NCI-H2029 treated with DMSO at 0.1 percent for 48 hours (cell line): ENCODE data around the gene USP54.
"Not testable (repeated sequence)": the region's sequence is repeated elsewhere in the genome, so short reads cannot be mapped to it uniquely, and the experiment has no call there.

Experiments used
- DNase-seq: peaks from one replicate; lab custom pipeline; 2025; lab: John Stamatoyannopoulos, UW

USP54 gene

DNA sequence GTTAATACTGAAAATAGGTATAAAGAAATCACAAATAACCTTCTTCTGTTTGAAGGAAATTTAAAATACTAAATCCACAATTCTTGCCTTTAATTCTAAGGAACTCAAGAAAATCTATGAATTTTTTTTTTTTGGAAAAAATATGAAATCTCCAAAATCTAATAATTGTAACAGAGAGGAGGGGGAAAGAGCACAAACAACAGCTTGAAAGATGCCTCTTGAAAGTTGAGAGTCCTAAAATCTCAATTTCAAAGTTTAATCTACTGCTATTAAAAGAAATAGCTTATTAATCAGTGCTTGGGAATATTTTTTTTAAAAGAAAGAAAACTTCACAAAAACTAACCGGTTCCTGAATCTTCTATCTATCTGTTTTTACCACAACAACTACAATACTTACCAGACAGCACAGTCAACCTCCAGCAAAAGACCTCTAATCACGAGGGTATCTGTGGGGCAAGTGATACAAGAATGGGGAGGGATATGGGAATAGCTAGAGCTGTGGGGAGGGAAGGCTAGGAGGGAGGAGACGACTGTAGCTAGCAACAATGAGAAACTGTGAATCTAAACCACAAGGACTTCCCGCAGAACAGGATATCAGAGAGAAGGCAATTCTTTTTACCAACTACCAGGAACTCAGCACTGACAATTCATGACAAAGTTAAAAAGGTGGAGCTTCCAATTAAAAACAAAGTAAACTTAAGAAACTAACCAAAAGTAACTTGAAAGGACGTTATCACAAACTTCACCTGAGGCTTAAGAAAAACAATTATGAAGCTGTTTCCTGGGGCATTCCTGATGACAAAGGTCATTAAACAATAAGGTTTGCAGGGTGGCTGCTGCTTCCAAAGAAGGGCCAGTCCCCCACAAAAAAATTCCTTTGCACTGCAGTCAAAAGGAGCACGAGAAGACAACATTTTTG, at the start of gene USP54:
Gene USP54 (minus strand): TSS at position 462 of the 919 bp plus-strand sequence. CDS start 15,684 bp downstream, outside the sequence.
- DNase-seq = no peak

DNA sequence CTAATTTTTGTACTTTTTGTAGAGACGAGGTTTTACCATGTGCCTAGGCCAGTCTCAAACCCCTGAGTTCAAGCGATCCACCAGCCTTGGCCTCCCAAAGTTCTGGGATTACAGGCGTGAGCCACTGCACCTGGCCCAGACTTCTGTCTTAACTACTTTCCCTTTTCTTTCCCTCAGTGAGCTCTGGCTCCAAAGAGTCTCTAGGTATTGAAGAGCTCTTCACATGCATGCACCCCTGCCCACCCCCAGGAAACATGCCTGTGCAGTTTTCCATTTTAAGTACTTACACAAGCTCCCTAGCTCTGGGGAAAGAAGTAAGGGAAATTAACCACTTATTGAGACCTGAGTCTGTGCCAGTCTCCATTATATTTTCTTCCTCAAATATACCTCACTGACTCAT, 48.1 kb upstream of the USP54 start:
- DNase-seq = no peak

DNA sequence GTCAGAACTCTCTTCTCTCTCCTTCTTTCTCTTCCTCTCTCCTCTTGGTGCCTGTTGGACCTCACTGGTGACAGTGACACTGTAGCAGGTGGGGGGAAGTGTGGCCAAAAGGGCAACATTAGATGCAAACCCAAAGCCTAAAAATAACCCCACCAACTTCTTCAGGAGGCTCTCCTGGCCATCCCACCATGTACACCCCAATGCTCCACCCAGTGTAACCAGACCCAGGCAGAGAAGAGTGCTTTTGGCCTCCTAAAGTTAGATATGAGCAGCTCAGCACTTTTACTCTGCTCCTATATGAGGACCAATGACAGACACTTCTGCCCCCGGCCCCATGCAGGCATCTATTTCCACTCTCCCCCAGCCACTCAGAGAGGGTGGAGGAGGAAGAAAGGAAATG, 44.6 kb upstream of the USP54 start:
- DNase-seq = no peak

DNA sequence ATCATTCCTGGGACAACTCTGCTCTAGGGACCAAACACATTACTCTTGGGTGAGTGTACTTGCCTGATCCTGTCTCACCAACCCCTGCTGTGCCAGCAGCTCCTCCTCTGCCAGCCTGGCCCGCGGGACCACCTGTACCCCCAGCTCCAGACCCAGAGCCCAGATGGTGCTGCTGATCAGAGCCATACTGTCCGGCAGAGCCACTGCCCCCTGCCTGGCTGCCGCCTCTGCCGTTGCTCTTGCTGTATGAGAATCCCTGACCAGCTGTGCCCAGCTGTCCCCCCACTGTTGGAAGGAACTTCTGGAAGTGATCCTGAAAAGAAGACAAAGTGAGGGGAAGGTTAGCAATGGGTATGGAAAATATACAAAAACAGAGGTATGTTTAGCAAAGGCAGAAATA, 43.3 kb upstream of the USP54 start:
- DNase-seq = no peak

- no peak for DNase-seq
These were observed 38.0 kb upstream of the USP54 start for GRCh38 chr10:73629165-73629564.

DNA sequence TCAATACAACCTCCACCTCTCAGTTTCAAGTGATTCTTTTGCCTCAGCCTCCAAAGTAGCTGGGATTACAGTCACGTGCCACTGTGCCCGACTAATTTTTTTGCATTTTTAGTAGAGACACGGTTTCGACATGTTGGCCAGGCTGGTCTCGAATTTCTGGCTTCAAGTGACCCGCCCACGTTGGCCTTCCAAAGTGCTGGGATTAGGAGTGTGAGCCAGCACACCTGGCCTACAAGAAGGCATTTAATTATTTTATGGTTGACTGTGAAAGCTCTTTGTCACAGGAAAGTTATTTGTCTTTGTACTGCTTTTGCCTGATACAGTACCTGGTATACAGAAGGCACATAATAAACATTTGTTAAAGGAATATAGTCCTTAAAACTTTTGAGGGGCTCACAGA, 37.3 kb upstream of the USP54 start:
- no peak for DNase-seq

DNA sequence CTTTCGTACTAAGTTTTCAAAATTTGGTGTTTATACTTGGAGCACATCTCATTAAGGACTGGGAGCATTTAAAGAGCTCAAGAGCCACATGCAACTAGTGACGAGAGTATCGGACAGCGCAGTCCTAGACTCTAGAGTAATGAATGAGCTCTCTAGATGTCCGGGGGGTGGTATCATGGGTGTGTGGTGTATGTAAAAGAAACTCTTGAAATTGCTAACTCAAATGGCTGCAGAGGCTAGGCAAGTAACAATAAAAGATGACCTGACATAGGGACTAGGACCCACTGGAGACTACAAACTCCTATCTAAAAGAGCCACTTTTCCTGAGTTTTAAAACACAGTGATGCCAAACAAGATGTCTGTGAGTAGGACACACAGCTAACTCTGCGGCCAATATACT, 36.2 kb upstream of the USP54 start:
- DNase-seq = no peak

- DNase-seq = peak; percentile 32
These were observed 35.0 kb upstream of the USP54 start for GRCh38 chr10:73625884-73626752.

DNA sequence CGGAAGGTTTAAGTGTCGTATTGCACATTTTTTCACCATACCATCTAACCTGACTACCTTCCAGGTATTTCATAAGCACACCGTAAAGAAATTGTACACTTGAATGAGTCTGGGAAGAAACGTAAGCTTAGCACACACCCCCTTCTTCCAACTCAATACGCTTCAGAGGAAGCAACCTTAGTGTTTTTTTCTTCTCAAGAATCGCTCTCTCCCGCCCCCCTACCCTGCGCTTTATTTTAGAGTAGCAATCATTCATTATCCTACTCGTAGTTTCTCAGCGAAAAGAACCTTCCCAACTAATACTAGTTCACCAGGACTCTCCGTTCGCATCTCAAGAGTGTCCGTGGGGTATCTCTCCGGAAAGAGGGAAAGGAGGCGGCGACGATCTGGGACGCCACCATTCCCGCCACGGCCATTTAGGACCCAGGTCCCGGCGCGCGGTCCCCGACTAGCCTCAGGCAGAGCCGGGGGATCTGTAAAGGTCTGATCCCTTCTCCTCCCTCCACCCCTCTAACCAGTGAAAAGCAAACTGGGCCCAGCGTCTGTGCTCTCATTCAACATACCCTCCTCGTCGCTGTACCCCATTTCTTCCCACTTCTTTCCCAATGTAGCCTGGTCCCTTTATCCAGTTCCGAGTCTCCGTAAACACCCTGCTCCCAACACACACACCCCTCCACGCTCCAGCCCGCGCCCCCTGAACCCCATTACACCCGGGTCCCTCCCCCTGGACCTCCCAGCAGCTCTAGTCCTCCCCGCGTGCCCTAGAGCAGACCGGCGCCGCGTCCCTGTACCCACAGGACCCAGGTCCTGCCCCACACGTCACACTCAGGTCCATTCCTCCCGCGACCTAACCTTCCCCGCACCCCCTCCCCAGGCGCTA, 34.1 kb upstream of the USP54 start:
- no peak for DNase-seq

DNA sequence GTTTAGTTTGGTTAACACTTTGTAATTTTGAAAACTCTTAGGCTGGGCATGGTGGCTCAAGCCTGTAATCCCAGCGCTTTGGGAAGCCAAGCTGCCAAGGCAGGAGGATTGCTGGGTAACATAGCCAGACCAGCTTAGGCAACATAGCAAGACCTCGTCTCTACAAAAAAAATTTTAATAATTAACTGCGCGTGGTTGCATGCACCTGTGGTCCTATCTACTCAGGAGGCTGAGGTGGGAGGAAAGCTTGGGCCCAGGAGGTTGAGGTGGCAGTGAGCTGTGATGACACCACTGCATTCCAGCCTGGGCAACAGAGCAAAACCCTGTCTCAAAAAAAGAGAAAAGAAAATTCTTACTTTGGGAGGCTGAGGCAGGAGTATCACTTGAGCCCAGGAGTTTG, 31.9 kb upstream of the USP54 start:
- no peak for DNase-seq

GRCh38 chr10:73620974-73621373, 29.8 kb upstream of the USP54 start:
- DNase-seq = not testable (repeated sequence)

- DNase-seq = not testable (repeated sequence)
These were observed 26.0 kb upstream of the USP54 start for GRCh38 chr10:73617143-73617542.

- no peak for DNase-seq
These were observed 23.6 kb upstream of the USP54 start for GRCh38 chr10:73614720-73615119.

GRCh38 chr10:73609116-73609515, 18.0 kb upstream of the USP54 start:
- DNase-seq = no peak

DNA sequence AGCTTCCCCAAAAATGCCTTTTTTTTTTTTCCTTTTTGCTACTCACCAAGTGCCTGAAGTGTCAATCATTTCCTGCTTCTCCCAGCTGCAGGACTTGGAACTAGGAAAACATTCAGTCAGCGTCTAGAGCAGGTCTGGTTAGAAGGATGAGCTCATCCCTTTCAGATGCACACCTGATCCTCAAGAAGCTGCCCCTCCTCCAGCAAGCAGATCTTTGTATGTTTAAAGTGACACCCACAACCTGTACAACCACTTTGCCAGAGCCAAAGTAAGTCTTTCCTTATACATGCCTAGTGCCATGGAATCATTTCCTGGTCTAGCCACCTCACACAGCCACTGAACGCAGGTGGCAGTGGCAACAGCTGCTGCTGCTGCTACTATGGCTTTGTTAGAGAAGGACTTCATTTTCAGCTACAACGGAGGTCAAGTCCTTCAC, 10.4 kb upstream of the USP54 start:
- DNase-seq = peak; percentile 43

GRCh38 chr10:73597346-73597745, 6.2 kb upstream of the USP54 start:
- DNase-seq = no peak

DNA sequence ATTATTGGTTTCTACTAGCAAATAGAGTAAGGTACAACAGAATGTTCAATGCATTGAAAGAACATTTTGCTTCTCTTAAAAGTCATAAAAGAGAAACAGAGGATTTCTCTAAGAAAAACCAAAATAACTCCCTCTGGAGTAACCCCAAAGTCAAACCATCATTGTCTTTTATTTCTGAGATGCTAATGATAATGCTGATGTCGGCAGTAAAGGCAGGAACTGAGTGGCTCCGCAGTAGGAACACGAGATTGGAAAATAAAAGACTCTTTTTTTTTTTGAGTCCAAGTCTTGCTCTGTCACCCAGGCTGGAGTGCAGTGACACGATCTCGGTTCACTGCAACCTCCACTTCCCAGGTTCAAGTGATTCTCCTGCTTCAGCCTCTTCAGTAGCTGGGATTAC, 2.7 kb upstream of the USP54 start:
- DNase-seq = no peak

- no peak for DNase-seq
These were observed 2.0 kb upstream of the USP54 start for GRCh38 chr10:73593110-73593509.

DNA sequence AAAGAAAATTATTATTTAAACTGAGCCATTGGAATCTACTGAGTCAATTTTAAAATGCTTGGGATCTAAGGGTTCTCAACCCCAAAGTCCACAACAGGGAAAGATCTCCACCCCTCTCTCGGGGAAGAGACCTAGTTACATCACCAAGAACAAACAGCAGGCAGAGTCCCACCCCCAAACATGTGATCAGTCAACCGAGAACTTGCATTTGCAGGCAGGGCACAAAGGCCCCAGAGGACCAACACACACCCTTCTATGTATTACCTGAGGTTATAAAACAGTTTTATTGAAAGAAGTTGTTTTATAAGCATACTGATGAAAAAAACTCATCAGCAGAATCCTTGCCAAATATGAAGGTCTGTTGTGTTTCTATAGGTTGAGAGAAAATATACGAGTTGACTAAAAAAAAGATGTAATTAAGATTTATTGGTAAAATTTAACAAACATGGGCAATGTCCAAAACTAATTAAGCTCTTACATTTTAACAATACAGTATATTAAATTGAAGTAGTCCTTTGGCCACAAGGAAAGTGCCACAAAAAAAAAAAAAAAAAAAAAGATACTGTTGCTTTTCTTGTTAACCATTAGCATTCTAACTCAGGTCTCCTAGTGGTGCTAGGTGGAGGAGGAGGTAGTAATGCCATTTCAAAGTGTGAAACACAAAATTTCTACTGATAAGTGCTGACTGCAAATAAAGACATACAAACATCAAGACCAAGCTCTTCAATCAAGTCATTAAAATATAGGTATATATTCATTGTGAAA, 975 bp upstream of the USP54 start:
- peak; percentile 45 for DNase-seq

DNA sequence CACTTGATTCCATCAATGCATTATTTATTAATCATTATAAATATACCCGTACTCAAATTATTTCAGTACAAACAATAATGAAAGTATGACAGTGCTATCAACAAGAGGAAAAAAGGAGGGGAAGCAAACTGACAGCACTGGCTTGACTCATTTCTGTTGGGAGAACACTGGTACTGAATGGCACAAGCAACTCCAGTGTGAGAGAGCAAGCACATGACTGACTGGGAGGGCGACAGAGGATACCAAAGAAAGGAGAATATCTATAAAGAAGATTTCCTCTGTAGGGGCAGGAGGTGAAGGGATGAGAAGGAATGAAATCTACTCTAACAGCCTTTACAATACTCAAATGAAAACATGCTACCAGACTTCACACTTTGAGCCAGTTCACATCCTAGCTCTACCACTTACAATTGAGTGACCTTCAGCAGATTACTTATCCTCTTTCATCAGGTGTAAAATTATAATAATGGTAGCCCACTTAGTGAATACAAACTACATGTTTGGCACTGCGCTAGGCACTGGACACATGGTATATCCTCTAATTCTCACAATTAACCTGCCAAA, 1.5 kb downstream of the USP54 start:
- DNase-seq = no peak

DNA sequence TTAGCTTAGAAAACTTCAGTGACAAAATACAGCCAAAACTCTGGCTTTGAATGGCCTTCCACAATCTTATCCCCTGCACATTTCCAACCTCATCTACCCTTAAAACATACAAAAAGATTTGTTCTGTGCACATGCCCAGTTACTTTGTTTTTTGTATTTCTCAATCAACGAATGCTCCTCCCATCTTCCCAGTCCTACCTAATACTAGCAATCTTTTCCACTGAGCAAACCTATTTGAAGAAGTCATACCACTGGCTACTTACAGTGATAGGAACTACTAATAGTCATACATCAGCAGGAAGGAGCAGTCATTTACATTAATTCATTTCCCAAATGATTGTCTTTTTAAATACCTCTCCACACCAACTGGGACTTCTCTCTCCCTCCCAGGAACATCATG, 2.5 kb downstream of the USP54 start:
- no peak for DNase-seq
